ENCODE results near the gene COL2A1. TPM values are rescaled to one million over a fixed set of nuclear protein-coding genes. Genes with fewer than 3 reads are reported as not detected.
A peak's percentile ranks its signal among the peaks of the same experiment; 100 is the strongest.

The COL2A1 gene
- total RNA-seq, 1 donor from 2014 or later = 86.4 TPM

- H3K4me3 Mint-ChIP-seq = no peak overlapping the region
- H3K36me3 Mint-ChIP-seq = no peaks in the 10 kb centered on the region
- H3K27me3 Mint-ChIP-seq (ENCODE audit: low read depth) = peaks cover 8% of the 10 kb centered on the region
- H3K27ac Mint-ChIP-seq = no peak overlapping the region
- no peak for TF ChIP-seq CTCF (IDR thresholded peaks at IDR 0.05; ENCODE audit: unreplicated experiment)
- H3K9me3 Mint-ChIP-seq = no peaks in the 10 kb centered on the region
- peaks cover 11% of the 10 kb centered on the region for H3K4me1 Mint-ChIP-seq
- no peak for DNase-seq (ENCODE audit: low spot score in 2 of 2, unreplicated experiment in 2 of 2)
These were observed 62.2 kb downstream of the COL2A1 start for GRCh38 chr12:47941871-47942613.

GRCh38 chr12:47941475-47941780 is 62.8 kb downstream of the COL2A1 start:
- no peak overlapping the region for H3K27ac Mint-ChIP-seq
- H3K4me3 Mint-ChIP-seq = no peak overlapping the region
- H3K9me3 Mint-ChIP-seq = no peaks in the 10 kb centered on the region
- H3K27me3 Mint-ChIP-seq (ENCODE audit: low read depth) = peaks cover 8% of the 10 kb centered on the region
- DNase-seq (ENCODE audit: low spot score in 2 of 2, unreplicated experiment in 2 of 2) = no peak
- no peak for TF ChIP-seq CTCF (IDR thresholded peaks at IDR 0.05; ENCODE audit: unreplicated experiment)
- no peaks in the 10 kb centered on the region for H3K36me3 Mint-ChIP-seq
- peaks cover 4% of the 10 kb centered on the region for H3K4me1 Mint-ChIP-seq

- no peaks in the 10 kb centered on the region for H3K9me3 Mint-ChIP-seq
These were observed 63.4 kb downstream of the COL2A1 start for GRCh38 chr12:47940773-47941474.

GRCh38 chr12:47939009-47939601 is 65.2 kb downstream of the COL2A1 start:
- peaks cover 8% of the 10 kb centered on the region for H3K27me3 Mint-ChIP-seq (ENCODE audit: low read depth)
- no peak overlapping the region for H3K27ac Mint-ChIP-seq

More at GRCh38 chr12:47940773-47941474, 63.4 kb downstream of the COL2A1 start:
- no peak overlapping the region for H3K4me3 Mint-ChIP-seq
- no peaks in the 10 kb centered on the region for H3K36me3 Mint-ChIP-seq
- no peak for TF ChIP-seq CTCF (IDR thresholded peaks at IDR 0.05; ENCODE audit: unreplicated experiment)
- H3K4me1 Mint-ChIP-seq = peaks cover 3% of the 10 kb centered on the region
- peaks cover 8% of the 10 kb centered on the region for H3K27me3 Mint-ChIP-seq (ENCODE audit: low read depth)
- no peak for DNase-seq (ENCODE audit: low spot score in 2 of 2, unreplicated experiment in 2 of 2)
- H3K27ac Mint-ChIP-seq = no peak overlapping the region

GRCh38 chr12:47938594-47938993 is 65.7 kb downstream of the COL2A1 start:
- DNase-seq (ENCODE audit: low spot score in 2 of 2, unreplicated experiment in 2 of 2) = peak in 1 of 2 experiments; percentile 9
- Mint-ChIP-seq H3K4me3 (no peak overlapping the region), H3K36me3 (no peaks in the 10 kb centered on the region), H3K4me1 (no peaks in the 10 kb centered on the region), H3K27ac (no peak overlapping the region), H3K27me3 (ENCODE audit: low read depth) (peaks cover 8% of the 10 kb centered on the region), H3K9me3 (no peaks in the 10 kb centered on the region)
- TF ChIP-seq CTCF (IDR thresholded peaks at IDR 0.05; ENCODE audit: unreplicated experiment) = no peak

More at GRCh38 chr12:47939009-47939601, 65.2 kb downstream of the COL2A1 start:
- Mint-ChIP-seq H3K4me1 (no peaks in the 10 kb centered on the region), H3K36me3 (no peaks in the 10 kb centered on the region), H3K4me3 (no peak overlapping the region), H3K9me3 (no peaks in the 10 kb centered on the region)
- DNase-seq (ENCODE audit: low spot score in 2 of 2, unreplicated experiment in 2 of 2) = peak in 1 of 2 experiments; percentile 10
- no peak for TF ChIP-seq CTCF (IDR thresholded peaks at IDR 0.05; ENCODE audit: unreplicated experiment)
